Measurements from ENCODE around the gene CCDC51. TPM values are rescaled to one million over a fixed set of nuclear protein-coding genes. Genes with fewer than 3 reads are reported as not detected.

The CCDC51 gene
- total and polyA plus RNA-seq, 2 of the 13 experiments (the other 11 are each of a cell fraction or from before 2014, with no cell fraction given) = 18.1 to 29.4 TPM

GRCh38 chr3:48429317-48429959, 10.5 kb downstream of the CCDC51 start:
- H3K9ac ChIP-seq (ENCODE audit: insufficient read depth, low read depth, low read length) = peak overlapping the region; percentile 96
- peak overlapping the region; percentile 100 for H3K4me2 ChIP-seq (ENCODE audit: low read depth, low read length)
- H3K9me3 ChIP-seq (ENCODE audit: low read length) = no peaks in the 10 kb centered on the region
- peaks cover 7 to 16% of the 10 kb centered on the region in 2 experiments for H3K36me3 ChIP-seq (replicated peaks in 1 of 2; ENCODE audit: control insufficient read depth in 1 of 2, insufficient read depth in 2 of 2, low read length in 2 of 2)
- DNase-seq (ENCODE audit: low spot score) (peak; percentile 50), FAIRE-seq (no peak), ATAC-seq (peak; percentile 4)
- BruUV-seq (replicated peaks) = no TSS peak
- POLR2A ChIA-PET = interaction anchor here (1.0 to 9.0 kb wide), 11 partner anchors 8 to 127 kb away, joined by 4 to 130 read pairs (median 19); partner anchors contain the start of genes ATRIP, CCDC51, PFKFB4 and TMA7
- WGBS (ENCODE audit: low lambda C conversion rate) = 0% methylated on average over 3 of the region's 86 CpGs
- peaks cover 39% of the 10 kb centered on the region for H4K20me1 ChIP-seq (ENCODE audit: insufficient read depth, low read length)
- peaks cover 84% of the 10 kb centered on the region for H3K4me1 ChIP-seq (ENCODE audit: insufficient read depth, low read length)
- no peaks in the 10 kb centered on the region for H3K27me3 ChIP-seq (ENCODE audit: control insufficient read depth in 1 of 2, insufficient read depth in 2 of 2, low read length in 2 of 2)
- intact Hi-C loops (cut with micrococcal nuclease; ENCODE audit: unreplicated experiment) = loop anchor here (1.0 kb wide), 1 partner anchor 11 kb away; the partner anchor contains the start of genes CCDC51 and TMA7
- H3K27ac ChIP-seq (ENCODE audit: extremely low read length, insufficient read depth, low read length) = peak overlapping the region; percentile 99
- H2AFZ ChIP-seq (ENCODE audit: low read length) = no peak overlapping the region
- peak overlapping the region; percentile 79 to 93 (median 86) for H3K4me3 ChIP-seq (replicated peaks in 1 of 3; ENCODE audit: insufficient read depth in 1 of 3, low read depth in 2 of 3, low read length in 3 of 3)
- peaks cover 48% of the 10 kb centered on the region for H3K79me2 ChIP-seq (ENCODE audit: insufficient read depth, low read length)
- CTCF ChIA-PET (ENCODE audit: low intra/inter-chr PET ratio, low total read pairs) = no interaction called here
- in situ Hi-C loops (cut with HindIII; ENCODE audit: extremely low pct_ligation_motif_present, low pct_unique_long_range_greater_than_20kb) = no loop called here
- TF ChIP-seq BCL6 (CRISPR knock-in tag; IDR thresholded peaks at IDR 0.05) (no peak), ZNF709 (CRISPR knock-in tag; IDR thresholded peaks at IDR 0.05) (peak; percentile 87), SP5 (CRISPR knock-in tag; IDR thresholded peaks at IDR 0.05; ENCODE audit: borderline replicate concordance, low read depth) (no peak), NFRKB (IDR thresholded peaks at IDR 0.05) (no peak), MYC (CRISPR knock-in tag; IDR thresholded peaks at IDR 0.05; ENCODE audit: borderline replicate concordance) (peak; percentile 32; the same call in 1 of the 2 replicates), ZNF792 (CRISPR knock-in tag; IDR thresholded peaks at IDR 0.05) (no peak), BRD4 (CRISPR knock-in tag; IDR thresholded peaks at IDR 0.05) (0 out of 2 replicates have a peak, but pooled peaks have one; percentile 2), TAF1 (CRISPR knock-in tag; IDR thresholded peaks at IDR 0.05) (peak; percentile 71; the same call in 1 of the 2 replicates), MXI1 (IDR thresholded peaks at IDR 0.05; ENCODE audit: borderline replicate concordance, low read depth, low read length) (0 out of 3 replicates have a peak, but pooled peaks have one; percentile 34), ZNF431 (CRISPR knock-in tag; IDR thresholded peaks at IDR 0.05; ENCODE audit: borderline replicate concordance, low read depth) (0 out of 2 replicates have a peak, but pooled peaks have one; percentile 6), ZBTB25 (CRISPR knock-in tag; IDR thresholded peaks at IDR 0.05) (0 out of 2 replicates have a peak, but pooled peaks have one; percentile 7), RXRB (CRISPR knock-in tag; IDR thresholded peaks at IDR 0.05; ENCODE audit: borderline replicate concordance) (no peak), E2F2 (CRISPR knock-in tag; IDR thresholded peaks at IDR 0.05; ENCODE audit: borderline replicate concordance) (0 out of 2 replicates have a peak, but pooled peaks have one; percentile 16), ZBTB39 (CRISPR knock-in tag; IDR thresholded peaks at IDR 0.05) (0 out of 2 replicates have a peak, but pooled peaks have one; percentile 1), TGIF2 (CRISPR knock-in tag; IDR thresholded peaks at IDR 0.05) (peak; percentile 13; the same call in 1 of the 2 replicates), SALL2 (CRISPR knock-in tag; IDR thresholded peaks at IDR 0.05) (no peak; the same call in 1 of the 2 replicates), MXD3 (CRISPR knock-in tag; IDR thresholded peaks at IDR 0.05) (peak; percentile 28; the same call in 1 of the 2 replicates), CC2D1A (CRISPR knock-in tag; IDR thresholded peaks at IDR 0.05) (0 out of 2 replicates have a peak, but pooled peaks have one; percentile 24)

Measured in HepG2 (cell line).